GM21390 (cell line): ENCODE measurements around the gene PLAC8.
"Not testable (repeated sequence)": the region's sequence is repeated elsewhere in the genome, so short reads cannot be mapped to it uniquely, and the experiment has no call there.

ENCODE experiments used
- ATAC-seq: cut with Tn5 transposase; IDR thresholded peaks from one replicate; pipeline ENCODE4 v1.9.1; 2021; ENCODE audit not compliant: unreplicated experiment

PLAC8 gene

DNA sequence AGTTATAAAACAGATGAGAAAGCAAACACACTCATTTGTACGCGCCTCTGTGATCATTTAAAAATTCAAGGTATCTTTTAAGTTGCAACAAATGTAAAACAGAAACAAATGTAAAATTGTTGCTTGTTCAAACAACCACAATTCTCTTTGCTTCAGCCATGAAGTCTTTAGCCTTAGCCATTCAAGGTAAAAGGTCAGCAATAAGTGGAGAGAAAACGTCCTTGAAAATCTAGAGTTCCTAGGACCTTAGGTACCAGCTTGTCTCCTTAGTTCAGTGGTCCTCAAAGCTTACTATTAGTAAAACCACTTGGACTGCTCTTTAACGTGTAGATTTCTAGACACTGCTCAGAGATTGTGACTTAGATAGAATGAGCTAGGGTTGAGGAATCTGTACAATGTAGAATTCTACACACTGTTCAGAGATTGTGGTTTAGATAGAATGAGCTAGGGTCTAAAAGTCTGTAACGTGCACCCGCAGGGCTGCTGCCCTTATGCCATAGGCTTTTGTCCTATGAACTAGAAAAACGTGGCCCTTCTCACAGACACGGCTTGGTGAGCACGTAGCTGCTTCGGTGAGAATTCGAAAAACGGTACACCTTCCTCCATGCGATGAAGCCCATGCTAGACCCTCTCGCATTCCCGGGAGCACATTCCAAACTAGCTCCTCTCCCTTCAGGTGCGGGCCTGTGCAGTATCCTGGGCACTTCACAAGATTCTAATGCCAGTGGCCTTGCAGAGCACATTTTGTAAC lies 1.7 kb downstream of the PLAC8 start:
- no peak for ATAC-seq

DNA sequence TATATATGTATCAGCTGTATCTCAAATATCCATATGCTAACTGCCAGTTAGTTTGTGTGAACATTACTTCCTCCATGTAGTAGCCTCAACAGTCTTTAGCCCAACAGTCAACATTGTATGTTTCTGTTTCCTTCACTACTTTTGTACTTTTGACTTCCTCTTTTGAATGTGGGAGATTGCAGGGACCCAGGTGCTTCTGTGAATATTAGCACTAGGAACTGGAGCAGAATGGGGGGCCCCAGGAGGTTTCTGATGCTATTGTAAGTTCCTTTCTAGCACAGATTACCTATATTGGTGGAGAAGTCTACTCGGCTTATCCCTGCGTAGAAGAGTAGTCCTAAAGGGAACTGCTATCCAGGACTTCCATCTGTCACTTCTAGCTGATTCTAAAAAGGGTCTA lies 2.3 kb downstream of the PLAC8 start:
- ATAC-seq: peak; percentile 40

DNA sequence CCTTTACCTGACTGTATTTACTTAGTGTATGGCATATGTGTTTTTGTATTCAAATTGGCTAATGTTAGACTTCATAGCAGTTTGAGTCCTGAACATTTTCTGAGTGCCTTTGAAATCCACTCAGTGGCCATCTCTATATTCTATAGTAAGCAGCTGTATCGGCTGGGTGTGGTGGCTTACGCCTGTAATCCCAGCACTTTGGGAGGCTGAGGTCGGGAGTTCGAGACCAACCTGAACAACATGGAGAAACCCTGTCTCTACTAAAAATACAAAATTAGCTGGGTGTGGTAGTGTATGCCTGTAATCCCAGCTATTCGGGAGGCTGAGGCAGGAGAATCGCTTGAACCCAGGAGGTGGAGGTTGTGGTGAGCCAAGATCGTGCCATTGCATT lies 2.8 kb downstream of the PLAC8 start:
- ATAC-seq: not testable (repeated sequence)

DNA sequence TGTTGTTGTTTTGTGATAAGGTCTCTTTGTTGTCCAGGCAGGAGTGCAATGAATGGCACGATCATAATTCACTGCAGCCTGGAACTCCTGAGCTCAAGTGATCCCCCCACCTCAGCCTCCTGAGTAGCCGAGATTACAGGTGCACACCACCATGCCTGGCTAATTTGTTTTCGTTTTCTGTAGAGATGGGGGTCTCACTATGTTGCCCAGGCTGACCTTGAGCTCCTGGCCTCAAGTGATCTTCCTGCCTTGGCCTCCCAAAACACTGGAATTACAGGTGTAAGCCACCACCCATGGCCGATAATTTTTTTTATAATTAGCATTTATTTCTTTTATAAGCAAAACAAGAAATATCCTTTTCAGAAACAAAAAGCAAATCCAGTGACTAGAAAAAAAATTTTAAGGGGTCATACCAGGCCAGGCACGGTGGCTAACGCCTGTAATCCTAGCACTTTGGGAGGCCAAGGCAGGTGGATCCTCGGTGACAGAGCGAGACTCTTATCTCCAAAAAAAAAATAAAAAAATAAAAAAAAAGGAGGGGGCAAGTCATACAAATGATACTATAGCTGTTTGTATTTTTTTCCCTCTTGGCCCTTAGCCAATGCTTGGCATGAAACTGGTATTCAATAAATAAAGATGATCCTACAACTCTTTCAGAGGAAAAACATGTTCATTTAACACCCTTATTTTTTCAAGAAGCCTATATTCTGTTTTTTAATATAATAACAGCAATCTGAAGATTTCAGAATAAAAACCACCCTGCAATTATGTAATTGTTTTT lies 3.4 kb downstream of the PLAC8 start:
- ATAC-seq: no peak

DNA sequence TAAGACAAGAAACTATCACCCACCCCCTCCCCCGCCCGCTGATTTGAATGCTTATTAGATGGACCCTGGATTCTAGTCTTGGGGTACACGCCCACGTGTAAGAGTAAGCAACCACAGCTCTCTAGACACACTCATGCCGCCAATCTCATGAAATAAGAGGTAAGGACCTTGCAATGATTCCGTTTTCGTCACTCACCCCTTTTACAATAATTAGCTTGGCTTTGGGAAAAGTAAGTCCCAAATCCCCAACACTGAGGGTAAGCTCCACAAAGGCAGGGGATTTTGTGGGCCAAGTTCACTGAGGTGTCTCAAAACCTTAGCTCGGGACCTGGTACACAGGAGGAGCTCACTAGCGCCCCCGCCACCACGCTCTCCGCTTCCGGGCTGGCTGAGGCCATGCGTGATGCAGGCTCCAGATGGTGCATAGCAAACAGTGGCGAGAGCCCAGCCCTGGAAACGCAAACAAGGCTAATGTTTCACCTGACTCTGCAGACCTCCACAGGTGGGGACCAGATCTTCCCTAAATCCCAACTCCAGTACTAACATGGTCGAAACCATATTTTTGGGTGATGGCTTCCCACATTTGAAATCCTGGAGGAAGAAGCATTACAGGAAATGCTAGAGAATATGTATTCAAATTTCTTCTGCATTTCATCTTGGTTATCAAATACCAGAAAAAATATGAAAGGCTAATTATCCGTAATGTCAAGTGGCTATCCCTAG lies 4.1 kb downstream of the PLAC8 start:
- ATAC-seq: peak; percentile 60

DNA sequence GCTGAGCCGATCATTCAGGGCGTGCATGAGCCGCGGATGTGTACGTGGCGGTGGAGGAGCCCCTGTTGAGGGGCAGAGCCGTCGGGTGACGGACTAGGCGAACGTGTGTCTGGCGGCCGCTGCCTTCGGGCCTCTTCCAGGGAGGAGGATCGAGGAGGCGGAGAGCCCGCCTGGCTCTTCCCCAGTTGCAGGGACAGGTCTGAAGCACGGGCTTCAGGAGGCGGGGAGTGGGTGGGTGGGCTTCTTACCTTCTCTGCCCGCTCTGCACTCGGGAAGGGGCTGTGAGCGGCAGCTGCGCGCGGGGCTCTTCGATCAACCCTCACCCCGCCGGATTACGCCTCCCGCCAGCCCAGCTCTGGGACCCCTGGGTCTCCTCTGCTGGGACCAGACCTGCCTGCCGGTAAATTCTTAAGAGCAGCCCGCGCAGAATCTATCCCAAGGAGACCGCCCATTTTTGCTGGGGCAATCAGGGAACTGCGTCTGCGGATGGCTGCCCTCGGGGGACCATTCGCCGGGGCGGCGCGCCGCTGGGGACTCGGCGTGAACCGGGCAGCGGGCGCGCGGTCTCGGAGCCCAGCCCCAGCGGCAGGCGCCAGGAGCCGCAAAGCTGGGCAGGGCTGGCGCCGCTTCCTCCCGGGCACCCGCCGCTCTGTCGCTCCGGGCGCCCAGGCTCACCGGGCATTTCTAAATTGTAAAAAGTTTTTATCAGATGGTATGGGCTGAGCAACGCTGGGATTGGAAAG lies 4.9 kb downstream of the PLAC8 start:
- peak; percentile 15 for ATAC-seq

DNA sequence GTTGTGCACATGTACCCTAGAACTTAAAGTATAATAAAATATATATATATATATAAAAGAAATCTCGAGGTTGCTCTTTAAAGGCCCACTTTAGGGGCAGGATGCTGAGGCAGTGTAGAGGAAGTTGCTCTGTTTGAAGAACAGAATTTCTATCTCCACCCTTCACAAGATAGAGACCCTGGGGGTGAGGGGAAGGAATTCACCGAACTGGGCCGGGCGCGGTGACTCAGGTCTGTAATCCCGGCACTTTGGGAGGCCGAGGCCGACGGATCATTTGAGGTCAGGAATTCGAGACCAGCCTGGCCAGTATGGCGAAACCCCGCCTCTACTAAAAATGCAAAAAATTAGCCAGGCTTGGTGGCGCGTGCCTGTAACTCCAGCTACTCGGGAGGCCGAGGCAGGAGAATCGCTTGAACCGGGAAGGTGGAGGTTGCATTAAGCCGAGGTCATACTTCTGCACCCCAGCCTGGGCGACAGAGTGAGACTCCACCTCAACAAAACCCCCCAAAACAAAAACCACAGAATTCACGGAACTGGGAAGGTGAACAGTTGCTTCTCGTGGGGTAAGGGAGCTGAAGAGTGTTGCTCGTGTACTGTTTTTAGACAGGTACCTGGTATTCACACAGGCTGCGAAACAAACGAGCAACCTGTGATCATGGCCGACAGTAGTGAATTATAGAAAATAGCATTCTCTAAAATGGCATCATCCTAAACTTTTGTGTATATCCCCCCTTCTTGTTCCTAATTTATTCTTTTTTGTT lies 6.2 kb downstream of the PLAC8 start:
- no peak for ATAC-seq

DNA sequence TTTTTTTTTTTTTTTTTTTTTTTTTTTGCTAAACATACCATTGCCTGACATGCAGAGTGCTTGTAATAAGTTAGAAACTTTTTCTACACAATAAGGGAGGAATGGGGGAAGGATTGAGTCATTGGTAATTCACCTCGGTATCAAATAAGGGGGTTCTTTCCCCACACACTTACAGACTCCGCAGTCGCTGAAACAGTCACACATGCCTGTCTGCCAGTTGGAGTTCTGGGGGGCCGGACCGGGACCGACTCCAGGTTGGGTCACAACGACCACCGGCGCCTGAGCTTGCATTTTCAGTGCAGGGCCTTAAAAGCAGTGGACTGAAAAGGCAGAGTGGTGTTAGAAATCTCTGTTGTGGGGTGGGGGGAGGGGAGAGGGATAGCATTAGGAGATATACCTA lies 6.9 kb downstream of the PLAC8 start:
- no peak for ATAC-seq

DNA sequence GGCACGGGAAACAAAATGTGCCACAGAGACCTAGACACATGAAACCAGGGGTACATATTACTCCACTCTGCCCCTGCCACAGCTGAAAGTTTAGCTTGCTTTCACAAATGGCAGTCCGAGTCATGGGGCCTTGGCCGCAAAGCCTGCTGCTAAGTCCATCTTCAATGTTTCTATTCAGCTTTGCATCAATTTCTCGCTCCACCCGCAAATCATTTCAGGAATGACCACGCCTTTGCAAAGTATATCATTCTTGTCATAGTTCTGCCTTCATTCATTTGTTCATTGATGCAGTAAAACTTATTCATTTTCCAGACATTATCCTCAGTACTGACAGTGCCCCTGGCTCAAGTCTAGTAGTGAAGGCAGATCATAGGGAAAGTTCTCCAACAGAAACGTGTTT lies 9.5 kb downstream of the PLAC8 start:
- ATAC-seq: no peak

DNA sequence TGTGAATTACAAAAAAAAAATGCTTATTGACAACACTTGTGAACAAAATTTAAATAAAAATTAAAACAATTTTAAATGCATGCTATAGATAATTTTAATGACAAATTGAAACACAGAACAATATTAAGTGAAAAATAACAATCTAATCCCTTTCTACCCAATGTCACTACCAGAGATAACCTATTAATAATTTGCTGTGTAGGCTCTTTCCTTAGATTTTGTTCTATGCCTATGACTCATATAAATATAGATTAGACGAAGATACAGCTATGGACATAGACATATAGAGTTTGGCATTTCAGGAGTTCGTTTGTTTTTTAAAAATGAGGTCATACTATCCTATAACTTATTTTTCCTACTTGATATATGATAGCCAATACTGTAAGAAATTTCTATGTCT lies 18.1 kb downstream of the PLAC8 start:
- ATAC-seq: no peak

DNA sequence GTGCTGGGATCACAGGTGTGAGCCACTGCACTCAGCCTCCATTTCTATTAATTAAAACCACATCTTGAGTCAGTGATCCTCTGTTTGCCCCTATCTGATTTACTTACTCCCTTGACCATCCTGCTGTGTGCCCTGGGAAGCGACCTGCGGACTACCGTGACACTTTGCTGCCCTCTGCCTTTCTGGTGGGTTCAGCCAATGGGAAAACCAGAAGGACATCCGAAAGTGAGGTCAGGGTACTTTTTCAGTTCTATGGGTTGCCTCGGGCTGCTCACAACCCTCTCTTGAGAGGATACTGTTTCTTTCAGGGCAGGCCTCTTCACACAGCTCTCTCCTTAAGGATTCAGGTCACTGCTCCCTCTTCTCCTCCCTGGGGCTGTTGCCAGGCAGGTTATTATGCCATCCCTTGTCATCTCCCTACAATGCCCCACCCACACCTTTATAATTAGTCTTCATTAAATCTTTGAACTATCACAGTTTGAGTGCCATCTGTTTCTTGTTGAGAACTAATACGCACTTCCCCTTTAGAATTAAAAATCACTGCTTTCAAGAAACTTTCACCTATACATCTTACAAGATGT lies 21.4 kb downstream of the PLAC8 start:
- no peak for ATAC-seq

DNA sequence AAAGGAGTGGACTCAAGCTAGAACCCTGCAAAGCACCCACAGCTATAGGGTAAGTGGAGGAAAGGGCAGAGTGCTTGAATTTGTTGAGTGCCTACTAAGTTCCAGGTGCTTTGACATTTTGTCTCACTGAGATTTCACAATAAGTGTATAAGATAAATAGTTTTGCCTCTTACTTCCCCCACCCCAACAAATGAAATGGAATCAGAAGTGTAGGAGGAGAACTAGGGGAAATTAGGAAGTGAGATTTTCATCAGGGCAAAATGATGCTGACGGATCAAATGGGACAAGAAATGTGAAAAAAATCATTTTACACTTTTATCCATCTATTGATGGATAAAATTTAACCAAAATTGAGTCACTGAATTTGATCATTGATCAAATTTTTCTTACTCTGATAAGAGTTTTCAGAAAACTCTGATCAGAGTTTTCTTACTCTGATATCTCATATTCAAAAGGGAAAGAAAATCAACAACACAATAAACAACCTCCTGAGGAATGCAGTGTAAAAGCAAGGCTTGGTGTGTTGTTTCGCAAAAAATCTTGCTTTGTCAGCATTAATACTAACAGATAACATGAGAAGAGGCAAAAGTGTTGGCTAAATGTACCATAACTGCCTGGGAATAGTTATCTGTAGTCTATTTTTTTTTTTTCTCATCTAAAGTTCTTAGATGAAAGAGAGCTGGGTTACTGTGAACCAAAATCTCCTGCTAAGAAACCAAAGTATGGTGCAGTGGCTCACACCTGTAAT lies 24.9 kb downstream of the PLAC8 start:
- ATAC-seq: no peak

DNA sequence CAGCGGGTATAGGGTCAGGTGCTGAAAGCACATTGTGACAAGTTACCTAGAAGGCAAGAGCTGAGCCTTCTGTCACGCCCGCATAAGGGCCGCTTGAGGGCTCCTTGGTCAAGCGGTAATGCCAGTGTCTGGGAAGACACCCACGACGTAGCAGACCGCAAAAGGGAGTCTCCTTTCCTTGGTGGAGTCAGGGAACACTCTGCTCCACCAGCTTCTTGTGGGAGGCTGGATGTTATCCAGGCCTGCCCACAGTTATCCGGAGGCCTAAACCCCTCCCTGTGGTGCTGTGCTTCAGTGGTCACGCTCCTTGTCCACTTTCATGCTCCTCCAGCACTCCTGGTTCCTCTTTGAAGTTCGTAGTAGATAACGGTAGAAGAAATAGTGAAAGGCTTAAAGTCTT lies 29.6 kb downstream of the PLAC8 start:
- not testable (repeated sequence) for ATAC-seq

DNA sequence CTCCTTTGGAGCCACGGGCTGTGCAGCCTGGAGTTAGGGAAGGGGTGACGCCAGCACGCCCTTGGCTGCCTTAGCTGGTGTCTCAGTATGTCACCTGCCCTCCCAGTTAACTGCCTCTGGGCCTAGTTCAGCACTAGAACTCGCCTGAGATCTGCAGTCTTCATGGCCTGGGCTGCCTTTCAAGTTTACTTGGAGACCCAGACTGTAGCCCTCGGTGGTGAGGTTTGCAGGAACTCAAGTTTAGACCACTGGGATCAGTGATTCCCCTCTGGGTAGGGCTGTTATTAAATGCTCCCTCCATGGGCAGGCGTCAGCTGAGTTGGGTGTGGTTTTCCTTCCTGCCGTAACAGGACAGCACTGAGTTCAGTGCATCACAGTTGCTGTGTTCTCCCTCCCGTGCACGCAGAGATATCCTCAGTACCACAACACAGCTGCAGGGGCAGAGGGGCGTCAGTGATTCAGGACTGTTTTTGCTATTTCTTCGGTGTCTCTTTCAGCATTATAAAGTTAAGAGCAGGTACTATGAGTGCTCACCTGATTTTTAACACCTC lies 30.5 kb downstream of the PLAC8 start:
- ATAC-seq: no peak

DNA sequence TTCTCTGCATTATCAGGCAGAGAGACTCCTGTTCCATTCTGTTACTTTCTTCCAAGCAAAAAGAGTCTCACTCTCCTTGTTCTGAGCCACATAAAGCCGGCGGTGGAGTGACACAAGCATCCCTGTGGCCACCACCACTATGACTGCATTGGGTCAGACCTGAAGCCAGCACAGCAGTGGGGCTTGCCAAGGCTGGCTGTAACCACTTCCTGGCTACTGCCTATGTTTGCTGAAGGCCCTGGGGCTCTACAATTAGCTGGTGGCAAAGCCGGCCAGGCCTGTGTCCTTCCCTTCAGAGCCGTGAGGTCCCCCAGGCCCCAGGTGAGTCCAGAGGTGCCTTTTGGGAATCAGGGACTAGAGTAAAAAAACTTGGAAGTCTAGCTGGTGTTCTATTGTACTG lies 31.8 kb downstream of the PLAC8 start:
- no peak for ATAC-seq

DNA sequence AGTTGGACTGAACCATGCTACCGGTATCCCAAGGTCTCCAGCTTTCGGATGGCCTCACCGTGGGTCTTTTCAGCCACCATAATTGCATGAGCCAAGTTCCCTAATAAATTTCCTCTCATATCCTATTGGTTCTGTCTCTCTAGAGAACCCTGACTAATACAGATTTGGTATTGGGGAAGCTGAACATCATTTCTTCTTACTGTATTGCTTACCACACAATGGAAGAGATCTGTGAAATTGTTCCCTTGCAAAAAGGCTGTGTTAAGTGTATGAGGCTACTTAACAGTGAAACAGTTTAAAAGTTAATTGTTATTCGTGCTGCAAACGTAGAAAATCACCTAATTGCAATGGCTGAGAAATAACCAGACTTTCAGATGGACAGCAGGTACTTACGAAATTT lies 34.0 kb downstream of the PLAC8 start:
- ATAC-seq: no peak

DNA sequence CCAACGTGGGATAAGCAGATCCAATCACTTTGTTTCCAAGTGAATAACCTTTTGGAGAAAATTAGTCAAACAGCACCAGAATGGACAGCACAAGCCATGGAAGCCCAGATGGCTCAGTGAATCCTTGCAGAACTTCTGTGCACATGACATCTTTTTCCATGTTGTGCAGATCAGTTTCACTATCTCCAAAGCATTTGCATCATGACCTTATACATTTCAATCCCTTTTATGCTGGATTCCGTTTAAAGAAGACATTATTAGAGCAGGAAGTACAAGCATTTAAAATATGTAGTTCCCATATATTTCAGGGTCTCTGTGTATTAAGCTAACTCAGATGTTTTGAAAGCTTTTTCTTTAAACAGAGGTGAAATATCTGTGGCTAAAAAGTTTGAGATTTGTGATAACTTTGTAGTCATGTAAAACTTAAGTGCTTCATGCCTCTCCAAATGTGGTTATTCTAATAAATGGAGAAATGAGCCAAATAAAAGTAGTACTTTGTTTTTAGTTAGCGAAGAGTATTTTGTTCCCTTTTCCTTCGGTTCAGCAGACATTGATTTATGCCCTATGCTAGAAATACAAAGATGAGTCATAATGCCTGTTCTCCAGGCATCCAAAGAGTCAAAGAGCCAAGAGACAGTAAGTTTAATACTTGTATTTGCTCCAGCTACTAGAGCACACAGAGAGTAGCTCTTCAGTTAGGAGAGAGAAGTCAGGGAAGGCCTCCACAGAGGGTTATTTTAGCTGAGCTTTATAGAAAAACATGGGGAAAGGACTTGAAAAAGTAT lies 39.0 kb downstream of the PLAC8 start:
- ATAC-seq: no peak

DNA sequence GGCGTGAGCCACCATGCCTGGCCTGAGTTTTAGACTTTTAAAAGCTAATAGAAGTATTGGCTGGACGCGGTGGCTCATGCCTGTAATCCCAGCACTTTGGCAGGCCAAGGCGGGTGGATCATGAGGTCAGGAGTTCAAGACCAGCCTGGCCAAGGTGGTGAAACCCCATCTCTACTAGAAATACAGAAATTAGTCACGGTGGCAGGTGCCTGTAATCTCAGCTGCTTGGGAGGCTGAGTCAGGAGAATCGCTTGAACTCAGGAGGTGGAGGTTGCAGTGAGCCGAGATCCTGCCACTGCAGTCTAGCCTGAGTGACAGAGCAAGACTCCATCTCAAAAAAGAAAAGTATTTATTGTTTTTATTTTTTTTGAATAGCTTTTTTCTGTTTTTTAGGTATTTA lies 39.7 kb downstream of the PLAC8 start:
- not testable (repeated sequence) for ATAC-seq
